Mesodermal cell (in vitro differentiated cells): ENCODE measurements around the gene FAM110A.
"Not testable (repeated sequence)": the region's sequence is repeated elsewhere in the genome, so short reads cannot be mapped to it uniquely, and the experiment has no call there.

Experiments
- H3K27ac ChIP-seq: 2 replicates; pipeline ENCODE4 v1.7.0; 2013; ENCODE audit warnings: mild to moderate bottlenecking, low read depth, low read length, moderate library complexity; ENCODE audit not compliant: severe bottlenecking
- H3K36me3 ChIP-seq: 2 replicates; pipeline ENCODE4 v1.7.1; 2013; ENCODE audit warnings: mild to moderate bottlenecking, low read length, moderate library complexity; ENCODE audit not compliant: control insufficient read depth, insufficient read depth
- H3K4me1 ChIP-seq: one replicate; pipeline ENCODE4 v1.7.1; 2013; ENCODE audit warnings: mild to moderate bottlenecking, low read length; ENCODE audit not compliant: insufficient read depth, control insufficient read depth, poor library complexity, severe bottlenecking
- H3K4me3 ChIP-seq: 2 replicates; pipeline ENCODE4 v1.7.0; 2013; ENCODE audit warnings: low read length, control low read depth, mild to moderate bottlenecking; ENCODE audit not compliant: insufficient read depth, poor library complexity, severe bottlenecking; ENCODE audit errors: extremely low read depth
- H3K9me3 ChIP-seq: 2 replicates; pipeline ENCODE4 v1.7.1; 2013; ENCODE audit warnings: mild to moderate bottlenecking, low read length, moderate library complexity; ENCODE audit not compliant: control insufficient read depth
- WGBS, 2 experiments: methylation state at CpG; one replicate each; pipeline ENCODE4 v1.1.5; 2013; ENCODE audit warnings: missing lambda C conversion rate in 2 of 2; ENCODE audit not compliant: insufficient coverage in 2 of 2; 5-methylcytosine and 5-hydroxymethylcytosine counted together

The FAM110A gene

DNA sequence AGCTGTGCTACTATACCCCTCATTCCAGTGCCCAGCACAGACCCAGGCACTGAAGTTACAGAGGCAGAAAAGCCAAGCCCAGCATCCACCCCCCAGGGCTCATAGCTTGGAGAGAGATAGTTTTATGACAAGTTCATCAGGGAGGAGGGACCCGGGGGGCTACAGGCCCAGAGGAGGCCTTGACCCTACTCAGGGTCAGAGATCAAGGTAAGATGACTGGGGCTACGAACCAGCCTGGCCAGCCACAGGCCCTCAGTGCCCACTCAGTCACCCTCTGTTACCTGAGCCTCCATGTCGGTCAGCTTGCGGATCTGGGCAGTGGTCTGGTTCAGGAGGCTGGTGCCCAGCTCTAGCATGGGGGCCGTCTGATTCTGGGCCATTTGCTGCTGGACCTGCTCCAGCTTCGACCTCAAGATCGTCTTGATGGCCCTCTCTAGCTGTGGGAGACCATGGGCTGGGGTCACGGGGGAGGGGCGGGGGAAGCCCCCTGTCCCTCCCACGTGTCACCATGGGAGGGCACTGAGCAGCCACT is 56.5 kb downstream of the FAM110A start:
- WGBS, 2 experiments, result 78 to 95% methylated on average over 7 to 9 of the region's 10 CpGs
- no peaks in the 10 kb centered on the region for H3K9me3 ChIP-seq
- no peaks in the 10 kb centered on the region for H3K36me3 ChIP-seq
- no peak overlapping the region for H3K4me3 ChIP-seq
- H3K27ac ChIP-seq, result no peak overlapping the region
- no peaks in the 10 kb centered on the region for H3K4me1 ChIP-seq

DNA sequence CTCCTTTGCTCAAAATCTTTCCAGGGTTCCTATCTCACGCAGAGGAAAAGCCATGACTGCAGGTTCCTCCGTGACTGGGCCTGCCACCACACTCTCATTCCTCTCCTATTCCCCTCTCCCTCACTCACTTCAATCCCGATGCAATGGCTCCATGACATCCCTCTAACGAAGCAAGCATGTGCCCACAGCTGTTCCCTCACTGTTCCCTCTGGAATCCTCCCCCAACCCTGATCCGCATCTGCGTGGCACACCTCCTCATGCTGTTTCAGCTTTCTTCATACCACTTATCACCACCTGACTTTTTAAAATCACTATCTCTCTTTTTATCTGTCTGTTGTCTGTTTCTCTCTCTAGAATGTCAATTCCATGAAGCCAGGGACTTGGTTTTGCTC is 57.1 kb downstream of the FAM110A start:
- WGBS, 2 experiments, result 82 to 85% methylated on average over 6 of the region's 6 CpGs
- H3K4me3 ChIP-seq, result no peak overlapping the region
- H3K36me3 ChIP-seq, result no peaks in the 10 kb centered on the region
- H3K27ac ChIP-seq, result no peak overlapping the region
- no peaks in the 10 kb centered on the region for H3K4me1 ChIP-seq
- H3K9me3 ChIP-seq, result no peaks in the 10 kb centered on the region

DNA sequence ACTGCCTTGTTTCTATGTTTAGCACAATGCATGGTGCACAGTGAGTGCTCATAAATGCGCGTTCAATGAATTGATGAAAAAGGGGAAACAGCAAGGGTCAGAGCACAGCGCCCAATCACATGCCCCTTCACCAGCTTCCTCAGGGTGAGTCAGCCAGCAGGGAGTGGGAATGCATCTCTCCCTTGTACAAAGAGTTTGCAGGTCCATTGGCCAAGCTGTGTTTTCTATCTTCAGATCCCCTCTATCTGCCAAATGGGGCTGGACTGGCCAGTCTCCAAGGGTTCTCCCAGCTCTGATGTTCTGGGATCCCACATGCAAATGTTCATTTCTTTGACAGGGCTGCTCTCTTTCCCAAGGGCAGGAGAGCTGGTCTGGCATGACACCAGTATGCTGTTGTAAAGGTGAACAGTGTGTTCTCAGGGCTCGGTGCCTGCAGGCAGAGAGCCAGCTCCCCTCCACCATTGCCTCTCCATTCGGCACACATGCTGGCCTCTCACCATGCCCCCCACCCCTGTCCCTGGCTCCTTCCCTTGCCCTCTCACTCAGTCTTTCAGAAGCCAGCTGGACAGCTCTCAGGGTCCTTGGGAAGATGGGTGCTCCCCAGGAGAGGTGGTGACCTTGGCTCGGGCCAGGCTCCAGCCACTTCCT is 57.7 kb downstream of the FAM110A start:
- Histone ChIP-seq H3K4me1 (no peaks in the 10 kb centered on the region), H3K36me3 (no peaks in the 10 kb centered on the region), H3K4me3 (no peak overlapping the region), H3K9me3 (no peaks in the 10 kb centered on the region), H3K27ac (no peak overlapping the region)
- 100% methylated on average over 3 to 5 of the region's 6 CpGs for WGBS, 2 experiments

GRCh38 chr20:891706-892080 is 58.2 kb downstream of the FAM110A start:
- Histone ChIP-seq H3K9me3 (no peaks in the 10 kb centered on the region), H3K4me3 (no peak overlapping the region), H3K27ac (no peak overlapping the region), H3K4me1 (no peaks in the 10 kb centered on the region), H3K36me3 (no peaks in the 10 kb centered on the region)
- 85 to 100% methylated on average over 2 to 4 of the region's 4 CpGs for WGBS, 2 experiments

DNA sequence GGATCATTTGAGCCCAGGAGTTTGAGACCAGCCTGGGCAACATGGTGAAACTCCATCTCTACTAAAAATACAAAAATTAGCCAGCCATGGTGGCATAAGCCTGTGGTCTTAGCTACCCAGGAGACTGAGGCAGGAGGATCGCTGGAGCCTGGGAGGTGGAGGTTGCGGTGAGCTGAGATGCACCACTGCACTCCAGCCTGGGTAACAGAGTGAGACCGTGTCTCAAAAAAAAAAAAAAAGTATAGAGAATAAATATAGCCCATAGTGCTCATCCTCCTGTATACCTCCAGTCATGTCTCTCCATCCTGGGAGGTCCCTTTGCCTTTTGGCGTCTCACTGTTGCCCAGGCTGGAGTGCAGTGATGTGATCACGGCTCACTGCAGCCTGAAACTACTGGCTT is 58.9 kb downstream of the FAM110A start:
- not testable (repeated sequence) for H3K4me1 ChIP-seq, H3K36me3 ChIP-seq, H3K27ac ChIP-seq, H3K4me3 ChIP-seq, H3K9me3 ChIP-seq
- 80 to 86% methylated on average over 4 of the region's 5 CpGs for WGBS, 2 experiments
